ACC112 (cell line): ENCODE measurements around the gene MRPL43.

Experiments used
- H2AFZ ChIP-seq: fragments of 200-600 bp; sonication (generic); one replicate; pipeline ENCODE4 v1.6.0; 2017; ENCODE audit warnings: antibody characterized with exemption, low read length; ENCODE audit not compliant: unreplicated experiment
- H3K27ac ChIP-seq: fragments of 200-600 bp; sonication (generic); 2 replicates; pipeline ENCODE4 v1.5.1; 2014; ENCODE audit warnings: low read depth, mild to moderate bottlenecking, antibody characterized with exemption, low read length, moderate library complexity
- H3K27me3 ChIP-seq: fragments of 200-600 bp; sonication (generic); 2 replicates; pipeline ENCODE4 v1.6.1; 2014; ENCODE audit warnings: mild to moderate bottlenecking, antibody characterized with exemption, low read length, moderate library complexity, mixed read lengths; ENCODE audit not compliant: insufficient read depth
- H3K36me3 ChIP-seq: fragments of 200-600 bp; sonication (generic); 2 replicates; pipeline ENCODE4 v1.6.1; 2016; ENCODE audit warnings: mild to moderate bottlenecking, antibody characterized with exemption, low read length, moderate library complexity, mixed read lengths; ENCODE audit not compliant: insufficient read depth
- H3K4me1 ChIP-seq: fragments of 200-600 bp; sonication (generic); one replicate; pipeline ENCODE4 v1.6.1; 2016; ENCODE audit warnings: low read length, mixed read lengths; ENCODE audit not compliant: insufficient read depth, unreplicated experiment, control insufficient read depth
- H3K4me3 ChIP-seq: fragments of 200-600 bp; sonication (generic); 2 replicates; pipeline ENCODE4 v1.5.1; 2014; ENCODE audit warnings: mild to moderate bottlenecking, low read depth, low read length
- H3K79me2 ChIP-seq: fragments of 200-600 bp; sonication (generic); one replicate; pipeline ENCODE4 v1.6.0; 2016; ENCODE audit warnings: low read length; ENCODE audit not compliant: control insufficient read depth, unreplicated experiment, insufficient read depth

MRPL43 gene

GRCh38 chr10:100970914-100971811, 16.1 kb downstream of the MRPL43 start:
- Histone ChIP-seq H3K36me3 (no peaks in the 10 kb centered on the region), H2AFZ (no peak overlapping the region), H3K27ac (no peak overlapping the region)

GRCh38 chr10:100970076-100970913, 17.0 kb downstream of the MRPL43 start:
- Histone ChIP-seq H3K4me3 (peak overlapping the region; percentile 75), H3K36me3 (peaks cover 2% of the 10 kb centered on the region; the same call in 1 of the 2 replicates), H3K4me1 (peaks cover 3% of the 10 kb centered on the region), H3K27ac (no peak overlapping the region), H3K79me2 (no peaks in the 10 kb centered on the region), H3K27me3 (no peaks in the 10 kb centered on the region), H2AFZ (no peak overlapping the region)

More at GRCh38 chr10:100970914-100971811, 16.1 kb downstream of the MRPL43 start:
- H3K27me3 ChIP-seq: no peaks in the 10 kb centered on the region
- H3K4me1 ChIP-seq: peaks cover 3% of the 10 kb centered on the region
- no peaks in the 10 kb centered on the region for H3K79me2 ChIP-seq
- no peak overlapping the region for H3K4me3 ChIP-seq

- no peaks in the 10 kb centered on the region for H3K79me2 ChIP-seq
- H3K4me1 ChIP-seq: peaks cover 3% of the 10 kb centered on the region
- no peak within 1 kb of the TSS for H3K27ac ChIP-seq
- peak within 1 kb of the TSS; percentile 86 for H2AFZ ChIP-seq
- H3K4me3 ChIP-seq: peak within 1 kb of the TSS; percentile 75
- peaks cover 3% of the 10 kb centered on the region; the same call in 1 of the 2 replicates for H3K36me3 ChIP-seq
- H3K27me3 ChIP-seq: no peaks in the 10 kb centered on the region
These were observed 17.9 kb downstream of the MRPL43 start, which contains the start of gene SEMA4G for GRCh38 chr10:100969187-100970075. TSS of gene SEMA4G (plus strand) at chr10:100969504. CDS start at chr10:100972913, 3,409 bp downstream.

- Histone ChIP-seq H2AFZ (no peak overlapping the region), H3K4me3 (peak overlapping the region; percentile 75)
These were observed 18.5 kb downstream of the MRPL43 start for GRCh38 chr10:100968863-100969186.

GRCh38 chr10:100968062-100968736, 19.1 kb downstream of the MRPL43 start:
- Histone ChIP-seq H2AFZ (no peak overlapping the region), H3K4me3 (no peak overlapping the region), H3K4me1 (peaks cover 3% of the 10 kb centered on the region), H3K79me2 (no peaks in the 10 kb centered on the region), H3K27ac (no peak overlapping the region), H3K27me3 (no peaks in the 10 kb centered on the region), H3K36me3 (peaks cover 6% of the 10 kb centered on the region)

More at GRCh38 chr10:100968863-100969186, 18.5 kb downstream of the MRPL43 start:
- no peaks in the 10 kb centered on the region for H3K79me2 ChIP-seq
- H3K36me3 ChIP-seq: peaks cover 3% of the 10 kb centered on the region; the same call in 1 of the 2 replicates
- no peaks in the 10 kb centered on the region for H3K27me3 ChIP-seq
- H3K4me1 ChIP-seq: peaks cover 3% of the 10 kb centered on the region
- no peak overlapping the region for H3K27ac ChIP-seq

- H3K79me2 ChIP-seq: no peaks in the 10 kb centered on the region
- peaks cover 13% of the 10 kb centered on the region for H3K36me3 ChIP-seq
- H2AFZ ChIP-seq: no peak overlapping the region
- no peaks in the 10 kb centered on the region for H3K27me3 ChIP-seq
- no peak overlapping the region for H3K4me3 ChIP-seq
- H3K27ac ChIP-seq: no peak overlapping the region
- H3K4me1 ChIP-seq: peaks cover 3% of the 10 kb centered on the region
These were observed 20.0 kb downstream of the MRPL43 start for GRCh38 chr10:100967332-100967731.

- Histone ChIP-seq H2AFZ (no peak overlapping the region), H3K27me3 (no peaks in the 10 kb centered on the region), H3K4me1 (peaks cover 3% of the 10 kb centered on the region), H3K4me3 (no peak overlapping the region), H3K36me3 (peaks cover 18% of the 10 kb centered on the region), H3K79me2 (no peaks in the 10 kb centered on the region), H3K27ac (no peak overlapping the region)
These were observed 20.4 kb downstream of the MRPL43 start for GRCh38 chr10:100966887-100967286.

- H3K4me3 ChIP-seq: no peak overlapping the region
- H3K27ac ChIP-seq: no peak overlapping the region
- no peaks in the 10 kb centered on the region for H3K27me3 ChIP-seq
- H3K36me3 ChIP-seq: peaks cover 20% of the 10 kb centered on the region
- peaks cover 3% of the 10 kb centered on the region for H3K4me1 ChIP-seq
- no peaks in the 10 kb centered on the region for H3K79me2 ChIP-seq
- no peak overlapping the region for H2AFZ ChIP-seq
These were observed 21.5 kb downstream of the MRPL43 start for GRCh38 chr10:100965820-100966219.

- peaks cover under 1% of the 10 kb centered on the region for H3K4me1 ChIP-seq
- peaks cover 29% of the 10 kb centered on the region for H3K36me3 ChIP-seq
These were observed 23.5 kb downstream of the MRPL43 start for GRCh38 chr10:100963826-100964225.

More at GRCh38 chr10:100963826-100964225, 23.5 kb downstream of the MRPL43 start:
- Histone ChIP-seq H3K27me3 (no peaks in the 10 kb centered on the region), H3K79me2 (no peaks in the 10 kb centered on the region), H2AFZ (no peak overlapping the region), H3K27ac (no peak overlapping the region), H3K4me3 (no peak overlapping the region)
